ENCODE data around the gene NRIP2. TPM values are rescaled to one million over a fixed set of nuclear protein-coding genes. Genes with fewer than 3 reads are reported as not detected.
A peak's percentile ranks its signal among the peaks of the same experiment; 100 is the strongest.

Gene NRIP2
- total RNA-seq, 2 experiments from 2014 or later = not detected

DNA sequence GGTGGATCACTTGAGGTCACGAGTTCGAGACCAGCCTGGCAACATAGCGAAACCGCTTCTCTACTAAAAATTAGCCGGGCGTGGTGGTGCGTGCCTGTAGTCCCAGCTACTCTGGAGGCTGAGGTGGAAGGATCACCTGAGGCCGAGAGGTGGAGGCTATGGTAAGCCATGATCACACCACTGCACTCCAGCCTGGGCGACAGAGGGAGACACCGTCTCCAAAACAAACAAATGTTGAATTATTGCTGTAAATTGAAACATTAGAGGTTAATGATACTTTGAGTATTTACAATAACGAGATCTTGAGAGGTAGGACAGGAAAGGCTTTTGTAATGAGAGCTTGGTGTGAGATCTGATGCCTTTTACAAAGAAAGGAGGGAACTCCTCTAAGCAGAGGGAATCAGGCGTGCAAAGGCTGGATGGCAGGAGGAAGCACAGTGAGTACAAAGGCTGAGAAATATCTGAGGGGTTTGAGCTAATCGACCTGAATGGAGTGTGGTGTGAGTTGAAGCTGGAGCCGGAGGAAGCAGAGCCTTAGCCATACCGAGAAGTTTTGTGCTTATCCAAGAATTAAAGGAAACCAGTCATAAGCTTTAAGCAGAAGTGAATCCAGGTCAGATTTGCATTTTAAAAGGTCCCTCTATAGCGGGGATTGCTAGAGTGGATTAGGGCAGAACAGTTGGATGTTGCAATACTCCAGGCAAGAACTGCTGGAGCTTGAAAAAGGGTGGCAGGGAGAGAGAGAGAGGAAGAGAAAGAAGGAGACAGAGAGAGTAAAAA lies 43.3 kb upstream of the NRIP2 start:
- Mint-ChIP-seq H3K9me3 (no peaks in the 10 kb centered on the region), H3K36me3 (ENCODE audit: low read depth) (peaks cover 25% of the 10 kb centered on the region), H3K27ac (peak overlapping the region; percentile 99), H3K27me3 (no peaks in the 10 kb centered on the region), H3K4me1 (ENCODE audit: low read depth) (peaks cover 30% of the 10 kb centered on the region), H3K4me3 (peak overlapping the region; percentile 97)
- POLR2A ChIA-PET = interaction anchor here (0.9 to 5.0 kb wide), 6 partner anchors 10 to 1771 kb away, joined by 3 to 77 read pairs (median 5); partner anchors contain the start of genes AKAP3, FKBP4, NDUFA9 and TULP3
- Histone ChIP-seq H3K27ac (ENCODE audit: low read depth in 1 of 2, low read length in 2 of 2) (peak overlapping the region; percentile 81 to 86), H3K4me3 (ENCODE audit: low read length) (peak overlapping the region; percentile 80), H3K4me1 (ENCODE audit: insufficient read depth, low read length) (peaks cover 39% of the 10 kb centered on the region), H3K36me3 (ENCODE audit: insufficient read depth, low read length) (peaks cover 5% of the 10 kb centered on the region), H3K27me3 (ENCODE audit: control insufficient read depth in 1 of 2, insufficient read depth in 2 of 2, low read length in 2 of 2) (no peaks in the 10 kb centered on the region), H3K9me3 (ENCODE audit: control insufficient read depth in 1 of 2, insufficient read depth in 1 of 2, low read length in 2 of 2) (no peaks in the 10 kb centered on the region)
- TF ChIP-seq, protein P1, sequence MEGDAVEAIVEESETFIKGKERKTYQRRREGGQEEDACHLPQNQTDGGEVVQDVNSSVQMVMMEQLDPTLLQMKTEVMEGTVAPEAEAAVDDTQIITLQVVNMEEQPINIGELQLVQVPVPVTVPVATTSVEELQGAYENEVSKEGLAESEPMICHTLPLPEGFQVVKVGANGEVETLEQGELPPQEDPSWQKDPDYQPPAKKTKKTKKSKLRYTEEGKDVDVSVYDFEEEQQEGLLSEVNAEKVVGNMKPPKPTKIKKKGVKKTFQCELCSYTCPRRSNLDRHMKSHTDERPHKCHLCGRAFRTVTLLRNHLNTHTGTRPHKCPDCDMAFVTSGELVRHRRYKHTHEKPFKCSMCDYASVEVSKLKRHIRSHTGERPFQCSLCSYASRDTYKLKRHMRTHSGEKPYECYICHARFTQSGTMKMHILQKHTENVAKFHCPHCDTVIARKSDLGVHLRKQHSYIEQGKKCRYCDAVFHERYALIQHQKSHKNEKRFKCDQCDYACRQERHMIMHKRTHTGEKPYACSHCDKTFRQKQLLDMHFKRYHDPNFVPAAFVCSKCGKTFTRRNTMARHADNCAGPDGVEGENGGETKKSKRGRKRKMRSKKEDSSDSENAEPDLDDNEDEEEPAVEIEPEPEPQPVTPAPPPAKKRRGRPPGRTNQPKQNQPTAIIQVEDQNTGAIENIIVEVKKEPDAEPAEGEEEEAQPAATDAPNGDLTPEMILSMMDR (IDR thresholded peaks at IDR 0.05) = no peak
- intact Hi-C loops (cut with DNase I, micrococcal nuclease) = loop anchor here in 1 of 2 experiments (1.0 to 5.0 kb wide), 4 partner anchors 12 to 199 kb away; partner anchors contain the start of genes FKBP4, ITFG2, TSPAN9 and TULP3
- CTCF ChIA-PET = interaction anchor here (0.8 to 1.0 kb wide), 3 partner anchors 10 to 12 kb away, joined by 3 read pairs; partner anchors contain the start of gene TULP3
- ATAC-seq (ENCODE audit: poor library complexity) (no peak), DNase-seq (peak in 4 of 14 experiments; percentile 6 to 36 (median 20))

DNA sequence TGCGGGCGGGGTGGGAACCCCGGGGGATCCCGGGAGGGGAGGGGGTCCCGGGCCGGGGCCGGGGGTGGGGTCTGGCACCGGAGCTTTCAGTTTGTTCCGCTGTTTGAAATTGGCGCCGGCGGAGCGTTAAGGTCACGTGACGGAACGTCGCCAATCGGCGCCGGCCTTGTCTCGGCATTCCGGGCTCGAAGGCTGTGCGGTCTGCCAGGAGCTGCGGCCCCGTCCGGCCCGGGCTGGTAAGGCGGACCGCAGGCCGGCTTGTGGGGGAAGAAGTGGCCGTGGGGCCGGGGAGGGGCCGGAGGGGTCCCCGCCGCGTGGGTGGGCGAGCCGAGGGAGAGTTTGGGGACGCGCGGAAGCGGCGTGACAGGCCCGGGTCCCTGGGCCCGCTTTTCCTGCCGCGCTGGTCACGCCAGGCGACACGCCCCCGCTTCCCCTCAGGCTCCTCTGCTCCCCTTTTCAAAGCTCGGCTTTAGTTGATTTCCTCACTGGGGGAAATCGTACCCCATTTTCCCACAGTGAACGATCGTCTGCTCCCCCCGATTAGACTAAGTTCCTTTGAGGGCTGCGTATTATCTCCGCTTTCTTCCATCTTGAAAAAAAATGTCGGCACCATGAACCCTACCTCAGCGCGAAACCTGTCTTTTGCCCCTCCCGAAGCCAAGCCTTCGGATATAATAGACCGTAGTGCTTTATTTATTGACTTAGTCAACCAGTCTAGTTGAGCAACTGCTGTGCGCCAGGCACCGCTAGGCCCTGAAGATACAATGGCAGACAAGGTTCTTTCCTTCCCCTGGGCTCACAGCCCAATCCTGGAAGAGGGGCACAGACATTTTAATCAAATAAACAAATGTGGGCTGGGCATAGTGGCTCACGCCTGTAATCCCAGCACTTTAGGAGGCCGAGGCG lies 42.5 kb upstream of the NRIP2 start, which contains the start of the genes FOXM1 and RHNO1:
TSS of gene FOXM1 (minus strand) at position 128 of the 906 bp plus-strand sequence. CDS start 2,696 bp downstream, outside the sequence.
TSS of gene RHNO1 (plus strand) at position 177 of the 906 bp plus-strand sequence. CDS start 8,144 bp downstream, outside the sequence.
- Mint-ChIP-seq H3K9me3 (no peaks in the 10 kb centered on the region), H3K4me3 (peak within 1 kb of the TSS; percentile 97), H3K36me3 (ENCODE audit: low read depth) (peaks cover 25% of the 10 kb centered on the region), H3K27ac (peak within 1 kb of the TSS; percentile 99), H3K4me1 (ENCODE audit: low read depth) (peaks cover 30% of the 10 kb centered on the region), H3K27me3 (no peaks in the 10 kb centered on the region)
- POLR2A ChIA-PET = interaction anchor here (0.8 to 5.0 kb wide), 9 partner anchors 11 to 1772 kb away, joined by 3 to 77 read pairs (median 4); partner anchors contain the start of genes AKAP3, FKBP4, NDUFA9 and TULP3
- DNase-seq (peak; percentile 75 to 92 (median 84)), ATAC-seq (ENCODE audit: poor library complexity) (peak; percentile 80)
- Histone ChIP-seq H3K4me3 (ENCODE audit: low read length) (peak within 1 kb of the TSS; percentile 80), H3K36me3 (ENCODE audit: insufficient read depth, low read length) (peaks cover 5% of the 10 kb centered on the region), H3K27me3 (ENCODE audit: control insufficient read depth in 1 of 2, insufficient read depth in 2 of 2, low read length in 2 of 2) (no peaks in the 10 kb centered on the region), H3K4me1 (ENCODE audit: insufficient read depth, low read length) (peaks cover 39% of the 10 kb centered on the region), H3K9me3 (ENCODE audit: control insufficient read depth in 1 of 2, insufficient read depth in 1 of 2, low read length in 2 of 2) (no peaks in the 10 kb centered on the region), H3K27ac (ENCODE audit: low read depth in 1 of 2, low read length in 2 of 2) (peak within 1 kb of the TSS; percentile 81 to 86)
- TF ChIP-seq, protein P1 (IDR thresholded peaks at IDR 0.05) = no peak
- intact Hi-C loops (cut with DNase I, micrococcal nuclease) = loop anchor here in 1 of 2 experiments (1.0 to 5.0 kb wide), 4 partner anchors 13 to 200 kb away; partner anchors contain the start of genes FKBP4, ITFG2, TSPAN9 and TULP3
- CTCF ChIA-PET = interaction anchor here (0.8 kb wide), 1 partner anchor 13 kb away, joined by 3 read pairs; the partner anchor contains the start of gene TULP3
